ENCODE data around the gene ABCG4. TPM values are rescaled to one million over a fixed set of nuclear protein-coding genes. Genes with fewer than 3 reads are reported as not detected.
A peak's percentile ranks its signal among the peaks of the same experiment; 100 is the strongest.

ABCG4 gene
- total and polyA plus RNA-seq, 2 donors (not counting 1 experiment from before 2014, with no cell fraction given), result not detected

- no peaks in the 10 kb centered on the region for H3K27me3 Mint-ChIP-seq
- H3K4me2 ChIP-seq (replicated peaks; ENCODE audit: low read depth, low read length, poor library complexity, severe bottlenecking), result peak overlapping the region; percentile 90
- peak overlapping the region; percentile 94 for H2AFZ ChIP-seq (ENCODE audit: insufficient read depth, low read depth, low read length, poor library complexity, severe bottlenecking)
- H4K20me1 ChIP-seq (ENCODE audit: control insufficient read depth, insufficient read depth, low read length, poor library complexity, severe bottlenecking), result peaks cover 6% of the 10 kb centered on the region
- ATAC-seq (ENCODE audit: low read depth), result no peak
- H3K36me3 ChIP-seq (replicated peaks in 1 of 2; ENCODE audit: control extremely low read depth in 1 of 2, control insufficient read depth in 1 of 2, extremely low read depth in 1 of 2, insufficient read depth in 2 of 2, low read length in 1 of 2), result peaks cover 0 to 14% of the 10 kb centered on the region in 2 experiments
- TF ChIP-seq CTCF (IDR thresholded peaks at IDR 0.05) (no peak), EZH2 (IDR thresholded peaks at IDR 0.05; ENCODE audit: borderline replicate concordance, insufficient read depth, low read depth, low read length, poor library complexity, severe bottlenecking) (no peak)
- H3K9me3 Mint-ChIP-seq (ENCODE audit: insufficient read depth), result no peaks in the 10 kb centered on the region
- DNase-seq, result peak; percentile 46
- no peaks in the 10 kb centered on the region for H3K9me3 ChIP-seq (ENCODE audit: control extremely low read depth in 1 of 3, control insufficient read depth in 2 of 3, insufficient read depth in 1 of 3, low read length in 2 of 3)
- POLR2A ChIA-PET, result interaction anchor here (1.0 to 2.2 kb wide), 4 partner anchors 13 to 30 kb away, joined by 5 to 16 read pairs (median 6); partner anchors contain the start of gene HMBS
- no peaks in the 10 kb centered on the region for H3K27me3 ChIP-seq (replicated peaks in 1 of 4; ENCODE audit: control extremely low read depth in 1 of 4, control insufficient read depth in 3 of 4, insufficient read depth in 4 of 4, low read length in 3 of 4)
- no peak overlapping the region for H3K27ac ChIP-seq (ENCODE audit: low read length in 2 of 2)
- peaks cover 36% of the 10 kb centered on the region for H3K4me1 Mint-ChIP-seq
- intact Hi-C loops (cut with micrococcal nuclease), result no loop called here
- 7% methylated on average over 4 of the region's 8 CpGs for WGBS (ENCODE audit: insufficient coverage)
- H3K4me1 ChIP-seq (ENCODE audit: control insufficient read depth in 2 of 2, insufficient read depth in 2 of 2, low read length in 2 of 2), result peaks cover 20 to 29% of the 10 kb centered on the region in 2 donors
- H3K9ac ChIP-seq (ENCODE audit: low read length), result peak overlapping the region; percentile 82
- H3K4me3 ChIP-seq (ENCODE audit: control extremely low read depth in 1 of 5, extremely low read depth in 1 of 5, insufficient read depth in 1 of 5, low read depth in 2 of 5, low read length in 4 of 5), result peak overlapping the region; percentile 48 to 86 (median 71)
- peak overlapping the region; percentile 88 for H3K4me3 Mint-ChIP-seq
- H3K79me2 ChIP-seq (ENCODE audit: control insufficient read depth, insufficient read depth, low read length), result peaks cover 21% of the 10 kb centered on the region
- CTCF ChIA-PET, result interaction anchor here (1.3 to 1.7 kb wide), 3 partner anchors 12 to 97 kb away, joined by 4 to 5 read pairs (median 4); partner anchors contain the start of gene CBL
- peak overlapping the region; percentile 73 for H3K27ac Mint-ChIP-seq
Measured at GRCh38 chr11:119108146-119108856, 40.6 kb upstream of the ABCG4 start.

GRCh38 chr11:119108857-119109221 is 40.0 kb upstream of the ABCG4 start:
- peak overlapping the region; percentile 82 for H3K9ac ChIP-seq (ENCODE audit: low read length)
- peaks cover 0 to 19% of the 10 kb centered on the region in 2 experiments for H3K36me3 ChIP-seq (replicated peaks in 1 of 2; ENCODE audit: control extremely low read depth in 1 of 2, control insufficient read depth in 1 of 2, extremely low read depth in 1 of 2, insufficient read depth in 2 of 2, low read length in 1 of 2)
- peak overlapping the region; percentile 90 for H3K4me2 ChIP-seq (replicated peaks; ENCODE audit: low read depth, low read length, poor library complexity, severe bottlenecking)
- no peak overlapping the region for H3K27ac ChIP-seq (ENCODE audit: low read length in 2 of 2)
- H3K9me3 ChIP-seq (ENCODE audit: control extremely low read depth in 1 of 3, control insufficient read depth in 2 of 3, insufficient read depth in 1 of 3, low read length in 2 of 3), result no peaks in the 10 kb centered on the region
- peaks cover 34% of the 10 kb centered on the region for H3K4me1 Mint-ChIP-seq
- ChIA-PET POLR2A (interaction anchor here (1.0 to 1.6 kb wide), 3 partner anchors 14 to 30 kb away, joined by 5 to 6 read pairs (median 5); partner anchors contain the start of gene HMBS), CTCF (interaction anchor here (1.0 to 1.7 kb wide), 4 partner anchors 11 to 97 kb away, joined by 3 to 5 read pairs (median 4); partner anchors contain the start of genes CBL and VPS11)
- H3K27ac Mint-ChIP-seq, result peak overlapping the region; percentile 73
- intact Hi-C loops (cut with micrococcal nuclease), result no loop called here
- no peak for TF ChIP-seq CTCF (IDR thresholded peaks at IDR 0.05)
- no peak for TF ChIP-seq EZH2 (IDR thresholded peaks at IDR 0.05; ENCODE audit: borderline replicate concordance, insufficient read depth, low read depth, low read length, poor library complexity, severe bottlenecking)
- no peaks in the 10 kb centered on the region for H3K27me3 ChIP-seq (replicated peaks in 1 of 4; ENCODE audit: control extremely low read depth in 1 of 4, control insufficient read depth in 3 of 4, insufficient read depth in 4 of 4, low read length in 3 of 4)
- ATAC-seq (ENCODE audit: low read depth) (no peak), DNase-seq (no peak)
- H3K4me3 Mint-ChIP-seq, result peak overlapping the region; percentile 88
- no peaks in the 10 kb centered on the region for H3K9me3 Mint-ChIP-seq (ENCODE audit: insufficient read depth)
- peaks cover 6% of the 10 kb centered on the region for H4K20me1 ChIP-seq (ENCODE audit: control insufficient read depth, insufficient read depth, low read length, poor library complexity, severe bottlenecking)
- peaks cover 20 to 29% of the 10 kb centered on the region in 2 donors for H3K4me1 ChIP-seq (ENCODE audit: control insufficient read depth in 2 of 2, insufficient read depth in 2 of 2, low read length in 2 of 2)
- H3K4me3 ChIP-seq (ENCODE audit: control extremely low read depth in 1 of 5, extremely low read depth in 1 of 5, insufficient read depth in 1 of 5, low read depth in 2 of 5, low read length in 4 of 5), result no peak overlapping the region
- WGBS (ENCODE audit: insufficient coverage), result 90% methylated on average over 1 of the region's 2 CpGs
- H3K79me2 ChIP-seq (ENCODE audit: control insufficient read depth, insufficient read depth, low read length), result peaks cover 21% of the 10 kb centered on the region
- no peak overlapping the region for H2AFZ ChIP-seq (ENCODE audit: insufficient read depth, low read depth, low read length, poor library complexity, severe bottlenecking)
- H3K27me3 Mint-ChIP-seq, result no peaks in the 10 kb centered on the region
